Type B pancreatic cell (in vitro differentiated cells): Measurements from ENCODE around the gene COCH. TPM values are rescaled to one million over a fixed set of nuclear protein-coding genes. Genes with fewer than 3 reads are reported as not detected.
A peak's percentile ranks its signal among the peaks of the same experiment; 100 is the strongest.
"Not testable (repeated sequence)": the region's sequence is repeated elsewhere in the genome, so short reads cannot be mapped to it uniquely, and the experiment has no call there.

Experiments
- DNase-seq: peaks from one replicate; pipeline ENCODE4 v3.0.0; 2021; ENCODE audit warnings: mixed read lengths; ENCODE audit not compliant: unreplicated experiment; ENCODE audit errors: extremely low spot score
- H3K27ac Mint-ChIP-seq: 2 replicates; pipeline ENCODE4 v1.8.0; 2021; ENCODE audit warnings: mild to moderate bottlenecking, mixed read lengths
- H3K27me3 Mint-ChIP-seq: 2 replicates; pipeline ENCODE4 v1.8.0; 2021; ENCODE audit warnings: mixed read lengths
- H3K36me3 Mint-ChIP-seq: 2 replicates; pipeline ENCODE4 v1.8.0; 2021; ENCODE audit warnings: mixed read lengths
- H3K4me1 Mint-ChIP-seq: one replicate; pipeline ENCODE4 v1.8.0; 2021; ENCODE audit warnings: mixed read lengths; ENCODE audit not compliant: unreplicated experiment
- H3K4me3 Mint-ChIP-seq: 2 replicates; pipeline ENCODE4 v1.8.0; 2021; ENCODE audit warnings: mild to moderate bottlenecking, mixed read lengths
- H3K9me3 Mint-ChIP-seq: 2 replicates; pipeline ENCODE4 v1.8.0; 2021; ENCODE audit warnings: mixed read lengths
- total RNA-seq: library from RNA; stranded (reverse); gene quantifications from 2 replicates; pipeline ENCODE4 v1.2.1, GENCODE V29; 2021; ENCODE audit warnings: low replicate concordance
- TF ChIP-seq, protein P1 (sequence below): fragments of 200-600 bp; sonication (generic); conservative IDR thresholded peaks from 2 replicates; pipeline ENCODE4 v1.5.0; 2021; ENCODE audit warnings: antibody characterized with exemption, mild to moderate bottlenecking

COCH gene
- total RNA-seq, 1 donor from 2014 or later = 5.9 TPM

DNA sequence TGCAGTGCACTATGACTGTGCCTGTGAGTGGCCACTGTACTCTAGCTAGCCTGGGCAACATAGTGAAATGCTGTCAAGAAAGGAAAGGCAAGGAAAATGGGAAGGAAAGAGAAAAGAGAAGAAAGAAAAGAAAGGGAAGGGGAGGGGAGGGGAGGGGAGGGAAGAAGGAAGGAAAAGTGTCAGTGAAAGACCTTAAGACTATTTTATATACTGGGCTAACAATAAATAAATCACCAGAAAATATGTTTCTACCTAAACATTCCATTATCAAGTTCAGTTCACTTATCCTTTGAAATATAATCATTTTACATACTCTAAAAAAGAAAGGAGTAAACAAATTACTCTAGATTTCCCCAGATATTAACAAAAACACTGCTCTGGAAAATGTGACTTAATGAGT lies 22.1 kb downstream of the COCH start:
- no peak for DNase-seq
- Mint-ChIP-seq H3K36me3 (peaks cover 34% of the 10 kb centered on the region), H3K9me3 (no peaks in the 10 kb centered on the region), H3K4me1 (no peaks in the 10 kb centered on the region), H3K4me3 (no peak overlapping the region), H3K27me3 (no peaks in the 10 kb centered on the region), H3K27ac (no peak overlapping the region)
- TF ChIP-seq, protein P1, sequence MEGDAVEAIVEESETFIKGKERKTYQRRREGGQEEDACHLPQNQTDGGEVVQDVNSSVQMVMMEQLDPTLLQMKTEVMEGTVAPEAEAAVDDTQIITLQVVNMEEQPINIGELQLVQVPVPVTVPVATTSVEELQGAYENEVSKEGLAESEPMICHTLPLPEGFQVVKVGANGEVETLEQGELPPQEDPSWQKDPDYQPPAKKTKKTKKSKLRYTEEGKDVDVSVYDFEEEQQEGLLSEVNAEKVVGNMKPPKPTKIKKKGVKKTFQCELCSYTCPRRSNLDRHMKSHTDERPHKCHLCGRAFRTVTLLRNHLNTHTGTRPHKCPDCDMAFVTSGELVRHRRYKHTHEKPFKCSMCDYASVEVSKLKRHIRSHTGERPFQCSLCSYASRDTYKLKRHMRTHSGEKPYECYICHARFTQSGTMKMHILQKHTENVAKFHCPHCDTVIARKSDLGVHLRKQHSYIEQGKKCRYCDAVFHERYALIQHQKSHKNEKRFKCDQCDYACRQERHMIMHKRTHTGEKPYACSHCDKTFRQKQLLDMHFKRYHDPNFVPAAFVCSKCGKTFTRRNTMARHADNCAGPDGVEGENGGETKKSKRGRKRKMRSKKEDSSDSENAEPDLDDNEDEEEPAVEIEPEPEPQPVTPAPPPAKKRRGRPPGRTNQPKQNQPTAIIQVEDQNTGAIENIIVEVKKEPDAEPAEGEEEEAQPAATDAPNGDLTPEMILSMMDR = no peak

DNA sequence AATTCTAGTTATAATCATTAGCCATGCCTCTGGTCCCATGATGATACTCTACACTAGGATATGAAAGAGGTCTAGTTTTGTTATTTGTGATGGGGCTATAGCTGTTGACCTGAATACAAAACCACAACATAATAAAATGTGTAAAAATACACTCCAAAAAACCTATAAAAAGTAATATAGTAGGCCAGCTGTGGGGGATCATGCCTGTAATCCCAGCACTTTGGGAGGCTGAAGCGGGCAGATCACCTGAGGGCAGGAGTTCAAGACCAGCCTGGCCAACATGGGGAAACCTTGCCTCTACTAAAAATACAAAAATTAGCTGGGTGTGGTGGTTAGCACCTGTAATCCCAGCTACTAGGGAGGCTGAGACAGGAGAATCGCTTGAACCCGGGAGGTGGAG lies 22.8 kb downstream of the COCH start:
- H3K27ac Mint-ChIP-seq, DNase-seq, H3K9me3 Mint-ChIP-seq, H3K4me1 Mint-ChIP-seq, H3K27me3 Mint-ChIP-seq, H3K4me3 Mint-ChIP-seq: not testable (repeated sequence)
- H3K36me3 Mint-ChIP-seq = peaks cover 38% of the 10 kb centered on the region

DNA sequence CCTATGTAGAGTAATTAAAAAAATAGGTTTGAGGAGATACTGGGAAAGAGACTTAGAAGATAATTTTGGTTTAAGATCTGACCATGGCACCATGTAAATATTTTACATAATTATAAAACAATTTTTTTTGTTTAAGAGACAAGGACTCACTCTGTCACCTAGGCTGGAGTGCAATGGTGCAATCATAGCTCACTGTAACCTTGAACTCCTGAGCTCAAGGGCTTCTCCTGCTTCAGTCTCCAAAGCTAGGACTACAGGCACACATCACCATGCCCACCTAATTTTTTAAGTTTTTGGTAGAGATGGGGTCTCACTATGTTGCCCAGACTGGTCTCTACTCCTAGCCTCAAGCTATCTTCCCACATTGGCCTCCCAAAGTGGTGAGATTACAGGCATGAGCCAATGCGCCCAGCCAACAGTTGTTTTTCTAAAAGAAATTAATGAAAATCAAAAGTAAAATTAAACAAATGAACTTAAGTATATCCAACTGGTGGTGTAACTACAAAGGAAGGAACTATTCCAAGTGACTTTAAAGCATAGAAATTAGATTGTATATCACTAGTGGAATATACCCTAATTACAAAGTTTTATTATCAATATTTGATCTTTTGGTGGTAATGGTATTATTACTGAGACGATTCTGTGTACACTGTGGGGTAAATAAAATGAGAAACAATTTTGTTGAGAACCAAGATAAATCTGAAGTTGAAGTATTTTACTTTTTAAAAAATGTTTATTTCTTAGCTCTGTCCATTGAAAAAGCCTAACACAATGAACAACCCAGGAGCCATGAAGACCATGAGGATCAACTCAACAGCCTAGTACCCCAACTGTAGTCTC lies 29.1 kb downstream of the COCH start:
- no peaks in the 10 kb centered on the region for H3K9me3 Mint-ChIP-seq
- H3K4me3 Mint-ChIP-seq = no peak overlapping the region
- H3K27me3 Mint-ChIP-seq = no peaks in the 10 kb centered on the region
- no peaks in the 10 kb centered on the region for H3K4me1 Mint-ChIP-seq
- H3K27ac Mint-ChIP-seq = no peak overlapping the region
- TF ChIP-seq, protein P1 = no peak
- DNase-seq = no peak
- peaks cover 22% of the 10 kb centered on the region for H3K36me3 Mint-ChIP-seq

DNA sequence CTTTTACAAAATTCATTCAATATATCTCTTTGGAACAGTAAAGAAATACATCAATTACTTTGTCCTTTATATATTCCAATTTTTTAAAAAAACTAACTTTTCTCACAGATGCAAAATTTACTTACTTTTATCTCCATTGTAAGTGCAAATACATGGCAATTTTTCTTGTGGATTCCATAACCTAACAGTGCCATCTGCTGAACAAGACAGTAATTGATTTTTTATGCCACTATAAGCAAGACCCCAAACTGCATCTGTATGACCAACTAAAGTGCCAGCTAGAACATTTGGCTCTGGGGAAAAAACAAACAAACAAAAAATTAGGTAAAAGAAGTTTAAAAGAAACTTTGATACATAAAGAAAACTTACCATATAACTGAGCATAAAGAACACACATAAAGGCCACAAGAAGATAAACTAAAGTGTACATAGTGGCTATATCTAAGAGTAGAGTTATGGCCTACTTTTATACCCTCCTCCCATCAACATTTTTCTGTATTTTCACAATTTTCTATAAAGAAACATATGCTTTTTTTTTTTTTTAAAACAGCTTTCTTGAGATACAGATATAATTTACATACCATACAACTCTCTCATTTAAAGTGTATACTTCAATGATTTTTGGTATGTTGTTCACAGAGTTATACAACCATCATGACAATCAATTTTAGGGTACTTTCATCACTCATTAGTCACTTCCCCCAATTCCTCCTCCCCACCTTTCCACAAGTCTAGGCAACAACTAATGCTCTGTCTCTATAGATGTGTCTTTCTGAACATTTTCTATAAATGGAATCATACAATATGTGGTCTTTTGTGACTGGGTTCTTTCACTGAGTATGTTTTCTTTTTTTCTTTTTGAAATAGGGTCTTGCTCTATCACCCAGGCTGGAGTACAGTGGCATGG lies 32.6 kb downstream of the COCH start:
- TF ChIP-seq, protein P1 = peak; percentile 57
- H3K9me3 Mint-ChIP-seq = no peaks in the 10 kb centered on the region
- no peaks in the 10 kb centered on the region for H3K4me1 Mint-ChIP-seq
- DNase-seq = no peak
- H3K27ac Mint-ChIP-seq = no peak overlapping the region
- H3K36me3 Mint-ChIP-seq = peaks cover 11% of the 10 kb centered on the region
- no peak overlapping the region for H3K4me3 Mint-ChIP-seq
- no peaks in the 10 kb centered on the region for H3K27me3 Mint-ChIP-seq

DNA sequence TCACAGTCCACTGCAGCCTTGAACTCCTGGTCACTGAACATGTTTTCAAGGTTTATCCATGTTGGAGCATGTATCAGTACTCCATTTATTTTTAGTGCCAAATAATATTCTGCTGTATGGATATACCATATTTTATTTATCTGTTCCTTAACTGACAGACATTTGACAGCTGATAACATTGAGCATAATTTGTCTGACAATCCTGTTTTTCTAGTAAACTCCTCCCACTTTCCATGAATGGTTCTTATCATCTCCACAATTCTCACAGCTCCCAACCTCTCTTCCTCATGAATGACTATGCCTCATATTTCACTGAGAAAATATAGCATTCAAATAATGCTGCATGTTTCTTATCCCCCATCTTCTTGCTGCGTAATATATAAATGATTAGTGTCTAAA lies 33.3 kb downstream of the COCH start:
- Mint-ChIP-seq H3K27ac (no peak overlapping the region), H3K4me1 (no peaks in the 10 kb centered on the region), H3K36me3 (peaks cover 7% of the 10 kb centered on the region), H3K4me3 (no peak overlapping the region), H3K27me3 (no peaks in the 10 kb centered on the region), H3K9me3 (no peaks in the 10 kb centered on the region)
- DNase-seq = no peak
- TF ChIP-seq, protein P1 = no peak

DNA sequence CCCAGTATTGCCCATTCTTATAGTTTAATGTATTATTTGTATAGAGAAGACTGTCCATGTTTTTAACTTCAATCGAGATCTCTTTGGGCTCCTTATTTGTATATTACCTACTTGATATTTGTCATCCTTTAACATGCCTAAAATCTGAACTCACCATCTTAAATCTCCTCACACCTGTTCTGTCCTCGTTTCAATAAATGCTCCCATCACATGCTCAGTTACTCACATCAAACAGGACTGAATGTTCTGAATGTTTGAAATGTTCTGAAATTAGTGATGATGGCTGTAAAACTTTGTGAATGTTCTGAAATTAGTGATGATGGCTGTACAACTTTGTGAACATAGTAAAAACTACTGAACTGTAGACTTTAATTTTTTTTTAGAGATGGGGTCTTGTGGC lies 34.5 kb downstream of the COCH start:
- no peak overlapping the region for H3K27ac Mint-ChIP-seq
- H3K27me3 Mint-ChIP-seq = no peaks in the 10 kb centered on the region
- no peaks in the 10 kb centered on the region for H3K9me3 Mint-ChIP-seq
- H3K36me3 Mint-ChIP-seq = peaks cover 7% of the 10 kb centered on the region
- no peak for DNase-seq
- TF ChIP-seq, protein P1 = no peak
- no peaks in the 10 kb centered on the region for H3K4me1 Mint-ChIP-seq
- H3K4me3 Mint-ChIP-seq = no peak overlapping the region
